Loucy (cell line): Measurements from ENCODE around the gene C1GALT1.

ENCODE experiments used
- H2AFZ ChIP-seq: fragments of 200-600 bp; sonication (generic); 2 replicates; pipeline ENCODE4 v1.6.0; 2016; ENCODE audit warnings: antibody characterized with exemption, mild to moderate bottlenecking, low read length, moderate library complexity
- H3F3A ChIP-seq: fragments of 200-600 bp; 2 replicates; pipeline ENCODE4 v1.6.0; 2016; ENCODE audit warnings: antibody characterized with exemption, low read depth, mild to moderate bottlenecking
- H3K27me3 ChIP-seq: fragments of 200-600 bp; sonication (generic); 2 replicates; pipeline ENCODE4 v1.6.1; 2014; ENCODE audit warnings: low read length, mild to moderate bottlenecking; ENCODE audit not compliant: insufficient read depth, poor library complexity, severe bottlenecking
- H3K36me3 ChIP-seq: fragments of 200-600 bp; sonication (generic); 2 replicates; pipeline ENCODE4 v1.6.1; 2016; ENCODE audit warnings: low read length; ENCODE audit not compliant: insufficient read depth
- H3K4me1 ChIP-seq: fragments of 200-600 bp; sonication (generic); 2 replicates; pipeline ENCODE4 v1.5.1; 2014; ENCODE audit warnings: low read length, mild to moderate bottlenecking; ENCODE audit not compliant: insufficient read depth, poor library complexity, severe bottlenecking
- H3K4me2 ChIP-seq: fragments of 200-600 bp; sonication (generic); 2 replicates; pipeline ENCODE4 v1.6.0; 2014; ENCODE audit warnings: antibody characterized with exemption, low read length, low read depth, mild to moderate bottlenecking; ENCODE audit not compliant: poor library complexity, severe bottlenecking
- H3K4me3 ChIP-seq: fragments of 200-600 bp; sonication (generic); 2 replicates; pipeline ENCODE4 v1.5.1; 2014; ENCODE audit warnings: low read length, mild to moderate bottlenecking, mixed read lengths; ENCODE audit not compliant: poor library complexity, severe bottlenecking
- H3K79me2 ChIP-seq: fragments of 200-600 bp; sonication (generic); 2 replicates; pipeline ENCODE4 v1.6.1; 2014; ENCODE audit warnings: low read length; ENCODE audit not compliant: insufficient read depth
- H3K9ac ChIP-seq: fragments of 200-600 bp; sonication (generic); 2 replicates; pipeline ENCODE4 v1.6.0; 2014; ENCODE audit warnings: mild to moderate bottlenecking, low read depth, low read length, moderate library complexity; ENCODE audit not compliant: poor library complexity, severe bottlenecking
- H3K9me2 ChIP-seq: fragments of 200-600 bp; sonication (generic); replicated peaks from 2 replicates; pipeline ENCODE4 v1.6.1; 2016; ENCODE audit warnings: low read depth, low read length, mixed read lengths
- H3K9me3 ChIP-seq: fragments of 200-600 bp; sonication (generic); 2 replicates; pipeline ENCODE4 v1.6.1; 2014; ENCODE audit warnings: mild to moderate bottlenecking, antibody characterized with exemption, low read length, low read depth; ENCODE audit not compliant: insufficient read depth
- H4K20me1 ChIP-seq: fragments of 200-600 bp; sonication (generic); 2 replicates; pipeline ENCODE4 v1.6.0; 2014; ENCODE audit warnings: antibody characterized with exemption, low read length, mild to moderate bottlenecking; ENCODE audit not compliant: insufficient read depth, poor library complexity, severe bottlenecking
- EZH2phosphoT487 ChIP-seq: fragments of 200-600 bp; IDR thresholded peaks from 2 replicates; pipeline ENCODE4 v1.6.1; 2018; ENCODE audit warnings: antibody characterized with exemption, mild to moderate bottlenecking, moderate library complexity, borderline replicate concordance
- TF ChIP-seq, protein P1 (sequence below): fragments of 200-600 bp; sonication (generic); conservative IDR thresholded peaks from 2 replicates; pipeline ENCODE4 v1.5.1; 2014; ENCODE audit warnings: mild to moderate bottlenecking, antibody characterized with exemption, low read length

Gene C1GALT1

DNA sequence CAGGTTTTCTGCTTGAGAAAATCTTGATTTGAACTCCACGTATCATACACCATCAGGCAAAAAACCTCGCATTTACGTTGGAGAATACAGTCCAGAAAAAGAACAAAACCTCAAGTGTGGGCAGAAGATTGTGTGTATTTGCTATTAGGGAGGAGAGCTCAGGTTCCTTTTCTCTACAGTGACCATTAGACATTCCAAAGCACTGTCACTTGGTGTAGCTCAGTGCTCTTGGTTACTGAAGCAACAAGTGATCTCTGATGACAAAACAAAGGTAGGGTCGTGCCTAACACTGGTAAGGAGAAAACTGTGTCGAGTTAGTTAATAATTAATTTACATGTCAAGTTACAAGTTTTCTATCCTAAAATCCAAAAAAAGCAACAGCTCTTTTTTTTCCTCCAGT lies 72.6 kb downstream of the C1GALT1 start:
- Histone ChIP-seq H2AFZ (no peak overlapping the region), H3K27me3 (no peaks in the 10 kb centered on the region), H3K79me2 (no peaks in the 10 kb centered on the region), H3K4me1 (peaks cover 34% of the 10 kb centered on the region), H3F3A (peaks cover 4% of the 10 kb centered on the region; the same call in 1 of the 2 replicates), H3K9ac (no peak overlapping the region), H3K4me2 (no peak overlapping the region), H4K20me1 (no peaks in the 10 kb centered on the region), H3K9me3 (no peaks in the 10 kb centered on the region), H3K4me3 (no peak overlapping the region), H3K9me2 (no peaks in the 10 kb centered on the region), H3K36me3 (no peaks in the 10 kb centered on the region)
- TF ChIP-seq, protein P1, sequence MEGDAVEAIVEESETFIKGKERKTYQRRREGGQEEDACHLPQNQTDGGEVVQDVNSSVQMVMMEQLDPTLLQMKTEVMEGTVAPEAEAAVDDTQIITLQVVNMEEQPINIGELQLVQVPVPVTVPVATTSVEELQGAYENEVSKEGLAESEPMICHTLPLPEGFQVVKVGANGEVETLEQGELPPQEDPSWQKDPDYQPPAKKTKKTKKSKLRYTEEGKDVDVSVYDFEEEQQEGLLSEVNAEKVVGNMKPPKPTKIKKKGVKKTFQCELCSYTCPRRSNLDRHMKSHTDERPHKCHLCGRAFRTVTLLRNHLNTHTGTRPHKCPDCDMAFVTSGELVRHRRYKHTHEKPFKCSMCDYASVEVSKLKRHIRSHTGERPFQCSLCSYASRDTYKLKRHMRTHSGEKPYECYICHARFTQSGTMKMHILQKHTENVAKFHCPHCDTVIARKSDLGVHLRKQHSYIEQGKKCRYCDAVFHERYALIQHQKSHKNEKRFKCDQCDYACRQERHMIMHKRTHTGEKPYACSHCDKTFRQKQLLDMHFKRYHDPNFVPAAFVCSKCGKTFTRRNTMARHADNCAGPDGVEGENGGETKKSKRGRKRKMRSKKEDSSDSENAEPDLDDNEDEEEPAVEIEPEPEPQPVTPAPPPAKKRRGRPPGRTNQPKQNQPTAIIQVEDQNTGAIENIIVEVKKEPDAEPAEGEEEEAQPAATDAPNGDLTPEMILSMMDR, result no peak
- no peak for TF ChIP-seq EZH2phosphoT487

DNA sequence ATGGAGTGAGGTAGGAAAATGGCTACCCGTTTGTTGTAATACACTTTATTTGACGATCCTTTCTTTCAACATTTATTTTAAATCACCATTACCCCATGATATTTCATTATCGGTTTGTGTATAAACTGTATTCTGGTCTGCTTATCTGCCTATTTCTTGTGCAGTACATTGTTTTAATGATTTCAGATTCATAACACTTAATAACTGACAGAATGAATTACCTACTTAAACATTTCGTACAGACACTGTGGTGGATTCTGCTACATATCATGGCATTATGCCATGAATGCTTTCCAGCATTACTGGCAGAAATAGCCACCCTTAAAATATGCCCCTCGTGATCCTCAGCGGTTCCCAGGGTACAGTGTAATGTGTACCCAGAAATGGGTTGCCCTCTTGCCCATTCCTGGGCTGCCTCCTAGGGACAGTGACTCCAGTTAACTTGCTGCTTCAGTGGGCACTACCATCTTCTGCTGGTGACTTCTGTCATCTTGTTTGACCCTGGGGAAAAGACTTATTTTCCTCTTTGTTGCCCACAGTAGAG lies 74.5 kb downstream of the C1GALT1 start:
- Histone ChIP-seq H3K27me3 (no peaks in the 10 kb centered on the region), H2AFZ (no peak overlapping the region), H3K4me2 (peak overlapping the region; percentile 82), H3K9me2 (no peaks in the 10 kb centered on the region), H3K9me3 (peaks cover 6% of the 10 kb centered on the region; the same call in 1 of the 2 replicates), H3K4me1 (peaks cover 50% of the 10 kb centered on the region), H3K79me2 (no peaks in the 10 kb centered on the region), H3F3A (peaks cover 9% of the 10 kb centered on the region; the same call in 1 of the 2 replicates), H3K36me3 (no peaks in the 10 kb centered on the region), H3K9ac (peak overlapping the region; percentile 66), H3K4me3 (peak overlapping the region; percentile 74), H4K20me1 (no peaks in the 10 kb centered on the region)
- TF ChIP-seq, protein P1, result no peak
- no peak for TF ChIP-seq EZH2phosphoT487

DNA sequence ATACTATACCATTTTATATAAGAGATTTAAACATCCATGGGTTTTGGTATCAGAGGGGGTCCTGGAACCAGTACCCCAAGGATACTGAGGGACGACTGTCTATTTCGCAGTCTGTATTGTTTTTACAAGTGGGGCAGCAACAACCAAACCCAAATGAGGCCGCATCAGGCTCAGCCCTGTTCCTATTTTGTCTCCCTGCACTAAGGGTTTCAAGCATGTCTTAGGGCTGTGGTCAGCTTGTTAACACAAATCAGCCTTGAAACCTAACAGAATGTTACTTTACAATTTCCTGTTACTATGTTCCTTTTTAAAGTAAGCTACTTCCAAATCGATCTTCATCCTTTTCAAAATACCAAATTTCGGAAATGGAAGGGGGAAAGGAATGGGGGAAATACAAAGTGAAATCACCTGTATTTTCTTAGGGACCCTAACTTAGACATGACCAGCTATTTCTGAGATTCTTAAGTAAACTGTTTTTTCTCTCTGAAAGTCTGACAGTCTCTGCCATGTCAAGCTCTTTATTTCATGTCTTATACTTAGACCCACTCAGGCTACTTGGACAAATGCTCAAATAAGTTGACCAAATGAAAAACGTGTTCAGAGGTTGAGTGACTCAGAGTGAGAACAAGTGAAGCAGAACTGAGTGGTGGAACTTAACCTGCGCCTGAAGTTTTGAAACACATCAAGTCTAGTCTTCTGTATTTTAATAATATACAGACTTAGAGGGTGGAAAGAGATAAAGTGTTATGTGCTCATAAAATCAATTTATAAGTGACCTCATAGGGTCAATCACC lies 75.8 kb downstream of the C1GALT1 start:
- Histone ChIP-seq H3K79me2 (no peaks in the 10 kb centered on the region), H3K4me3 (peak overlapping the region; percentile 74), H3F3A (peaks cover 9% of the 10 kb centered on the region; the same call in 1 of the 2 replicates), H3K9me2 (no peaks in the 10 kb centered on the region), H3K9me3 (peaks cover 6% of the 10 kb centered on the region; the same call in 1 of the 2 replicates), H4K20me1 (no peaks in the 10 kb centered on the region), H3K4me1 (peaks cover 62% of the 10 kb centered on the region), H3K9ac (peak overlapping the region; percentile 66), H2AFZ (peak overlapping the region; percentile 14; the same call in 1 of the 2 replicates), H3K36me3 (no peaks in the 10 kb centered on the region), H3K4me2 (peak overlapping the region; percentile 82), H3K27me3 (no peaks in the 10 kb centered on the region)
- TF ChIP-seq, protein P1, result no peak
- TF ChIP-seq EZH2phosphoT487, result no peak
